Epithelial cell of esophagus (primary cell): Measurements from ENCODE around the gene P3R3URF.

Experiments used
- DNase-seq: peaks from one replicate; pipeline ENCODE4 v3.0.0; 2010; ENCODE audit warnings: low read depth
- H3K4me3 ChIP-seq: 2 replicates; pipeline ENCODE4 v1.5.1; 2011; ENCODE audit warnings: mild to moderate bottlenecking, low read length, control low read depth
- TF ChIP-seq, protein P1 (sequence below): IDR thresholded peaks from 2 replicates; pipeline ENCODE4 v1.5.1; 2011; ENCODE audit warnings: low read depth, mild to moderate bottlenecking, low read length, control low read depth, inconsistent platforms; ENCODE audit not compliant: insufficient read depth; ENCODE audit errors: missing control alignments

Gene P3R3URF

DNA sequence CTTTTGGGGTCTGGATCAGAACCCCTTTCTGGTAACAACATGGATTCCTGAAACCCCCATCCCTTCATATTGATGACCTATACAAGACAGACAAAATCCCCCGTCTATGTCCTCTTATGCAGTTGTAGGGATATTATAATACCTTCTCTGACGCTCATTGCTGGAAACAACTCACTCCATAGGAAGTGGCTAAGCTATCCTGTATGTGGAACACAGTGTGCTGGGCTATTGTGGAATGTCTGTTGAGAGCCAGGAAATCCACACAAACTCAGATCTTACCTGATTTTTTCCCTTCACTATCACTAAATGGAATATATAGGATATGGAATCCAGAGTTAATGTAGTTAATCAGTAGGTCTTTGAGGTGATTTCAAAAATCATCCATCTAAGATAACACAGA, 26.2 kb downstream of the P3R3URF start:
- DNase-seq = no peak
- no peak overlapping the region for H3K4me3 ChIP-seq
- TF ChIP-seq, protein P1, sequence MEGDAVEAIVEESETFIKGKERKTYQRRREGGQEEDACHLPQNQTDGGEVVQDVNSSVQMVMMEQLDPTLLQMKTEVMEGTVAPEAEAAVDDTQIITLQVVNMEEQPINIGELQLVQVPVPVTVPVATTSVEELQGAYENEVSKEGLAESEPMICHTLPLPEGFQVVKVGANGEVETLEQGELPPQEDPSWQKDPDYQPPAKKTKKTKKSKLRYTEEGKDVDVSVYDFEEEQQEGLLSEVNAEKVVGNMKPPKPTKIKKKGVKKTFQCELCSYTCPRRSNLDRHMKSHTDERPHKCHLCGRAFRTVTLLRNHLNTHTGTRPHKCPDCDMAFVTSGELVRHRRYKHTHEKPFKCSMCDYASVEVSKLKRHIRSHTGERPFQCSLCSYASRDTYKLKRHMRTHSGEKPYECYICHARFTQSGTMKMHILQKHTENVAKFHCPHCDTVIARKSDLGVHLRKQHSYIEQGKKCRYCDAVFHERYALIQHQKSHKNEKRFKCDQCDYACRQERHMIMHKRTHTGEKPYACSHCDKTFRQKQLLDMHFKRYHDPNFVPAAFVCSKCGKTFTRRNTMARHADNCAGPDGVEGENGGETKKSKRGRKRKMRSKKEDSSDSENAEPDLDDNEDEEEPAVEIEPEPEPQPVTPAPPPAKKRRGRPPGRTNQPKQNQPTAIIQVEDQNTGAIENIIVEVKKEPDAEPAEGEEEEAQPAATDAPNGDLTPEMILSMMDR = no peak

DNA sequence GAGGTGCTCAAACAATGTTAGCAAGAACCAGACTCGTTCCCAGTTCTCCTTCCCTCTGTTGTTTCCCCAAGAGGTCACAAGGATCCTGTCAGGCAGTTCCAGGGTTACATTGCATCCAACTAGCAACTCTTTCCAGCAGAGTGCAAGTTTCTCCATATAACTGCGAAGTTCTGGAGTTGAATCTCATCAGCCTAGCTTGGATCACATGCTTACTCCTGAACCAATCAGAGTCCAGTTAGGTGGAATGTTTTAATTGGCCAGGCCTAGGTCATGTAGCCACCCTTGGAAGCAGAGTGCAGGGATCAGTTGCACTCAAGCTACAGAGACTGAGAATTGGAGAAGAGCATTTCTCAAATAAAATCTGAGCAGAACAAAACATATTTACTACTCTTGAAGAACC, 28.0 kb downstream of the P3R3URF start:
- no peak for DNase-seq
- H3K4me3 ChIP-seq = no peak overlapping the region
- TF ChIP-seq, protein P1 = no peak

DNA sequence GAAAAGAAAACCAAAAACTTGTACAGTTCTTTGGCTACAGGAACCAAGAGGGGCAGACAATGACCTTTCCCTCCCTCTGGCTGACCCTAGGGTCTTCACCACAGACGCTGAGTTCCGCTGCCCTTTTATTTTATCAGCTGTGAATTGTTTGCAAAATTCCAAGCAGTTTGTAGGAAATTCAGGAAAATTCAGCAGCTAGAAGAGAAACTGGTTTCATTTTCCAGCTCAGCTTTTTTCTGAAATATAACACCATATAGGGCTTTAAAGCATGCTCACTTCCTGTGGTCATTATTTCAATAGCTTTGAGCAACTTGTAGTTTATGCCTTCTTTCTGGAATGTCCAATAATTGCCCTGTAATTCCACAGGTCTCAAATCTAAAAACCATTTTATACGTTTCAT, 38.4 kb downstream of the P3R3URF start:
- TF ChIP-seq, protein P1 = no peak
- no peak for DNase-seq
- no peak overlapping the region for H3K4me3 ChIP-seq

DNA sequence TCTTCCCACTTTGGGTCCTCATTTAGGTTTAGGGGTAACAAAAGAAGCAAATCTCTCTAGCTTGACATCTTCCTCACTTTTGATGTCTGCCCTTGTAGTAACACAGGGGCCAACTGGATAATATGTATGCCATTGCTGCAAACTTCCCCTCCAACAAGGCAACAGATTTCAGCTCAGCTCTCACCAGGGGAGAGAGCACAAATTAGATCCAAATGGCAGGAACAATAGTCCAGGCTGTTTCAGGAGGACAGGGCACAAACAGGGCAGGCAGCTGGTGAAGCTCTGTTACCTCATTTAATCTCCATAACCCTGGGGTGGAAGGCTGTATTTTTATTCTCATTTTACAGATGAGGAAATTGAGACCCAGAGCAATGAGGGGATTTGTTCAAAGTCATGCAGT, 39.6 kb downstream of the P3R3URF start:
- DNase-seq = no peak
- no peak overlapping the region for H3K4me3 ChIP-seq
- TF ChIP-seq, protein P1 = no peak

DNA sequence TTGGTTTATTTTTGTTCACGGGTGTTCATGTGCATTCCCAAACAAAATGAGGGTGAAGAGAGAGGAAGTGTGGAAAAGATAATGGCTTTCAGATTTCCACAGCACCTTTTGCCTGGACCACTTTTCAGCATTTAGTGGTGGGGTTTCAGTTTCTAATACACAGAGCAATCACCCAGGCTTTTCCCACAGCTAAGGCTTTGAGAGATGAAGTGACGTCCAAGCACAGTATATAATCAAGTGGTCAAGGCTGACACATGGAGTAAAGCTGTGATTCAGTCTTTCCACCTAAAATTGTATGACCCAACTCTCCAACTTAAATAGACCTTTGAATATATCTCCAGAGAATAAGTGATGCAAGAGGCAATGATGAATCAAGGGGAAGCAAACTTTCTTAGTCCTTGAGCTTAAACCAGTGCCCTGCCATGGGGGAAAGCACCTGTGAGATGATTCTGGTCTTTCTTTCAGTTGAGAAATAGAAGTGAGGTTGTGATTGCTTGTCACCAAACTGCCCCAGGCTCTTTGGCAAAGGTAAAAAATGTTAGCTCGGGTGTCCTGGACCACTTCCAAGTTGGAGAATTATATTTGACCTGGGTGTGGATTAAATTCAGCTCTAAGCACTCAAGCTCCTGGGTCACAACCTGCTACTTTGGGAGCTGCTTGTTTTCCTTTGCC, 41.5 kb downstream of the P3R3URF start:
- no peak overlapping the region for H3K4me3 ChIP-seq
- TF ChIP-seq, protein P1 = no peak
- peak; percentile 92 for DNase-seq

DNA sequence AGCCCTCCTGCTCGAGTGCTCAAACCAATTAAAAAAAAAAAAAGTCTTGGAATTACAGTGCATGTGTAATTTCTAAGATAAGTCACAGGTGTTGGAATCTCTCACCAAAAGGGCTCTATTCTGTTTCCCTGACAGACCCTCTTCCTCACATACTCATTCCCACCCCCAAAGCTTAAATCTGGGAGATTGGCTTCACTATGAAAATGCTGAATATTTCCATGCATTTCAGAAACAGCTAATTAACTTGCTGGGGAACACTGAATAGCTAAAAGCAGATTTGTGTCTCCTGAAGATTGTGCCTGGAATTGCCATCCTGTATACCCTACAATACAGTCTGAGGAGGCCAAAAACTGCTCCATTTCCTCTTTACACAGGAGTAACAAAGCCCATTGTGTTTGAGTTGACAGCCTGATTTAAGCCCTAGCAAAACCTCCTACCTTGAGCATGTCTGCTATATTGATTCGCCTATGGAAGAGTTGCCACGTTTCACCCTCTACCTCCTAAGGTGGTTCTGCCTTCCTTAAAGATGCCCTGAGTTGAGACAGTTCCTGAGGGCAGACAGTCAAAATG, 42.4 kb downstream of the P3R3URF start:
- TF ChIP-seq, protein P1 = no peak
- peak overlapping the region; percentile 78 for H3K4me3 ChIP-seq
- no peak for DNase-seq

DNA sequence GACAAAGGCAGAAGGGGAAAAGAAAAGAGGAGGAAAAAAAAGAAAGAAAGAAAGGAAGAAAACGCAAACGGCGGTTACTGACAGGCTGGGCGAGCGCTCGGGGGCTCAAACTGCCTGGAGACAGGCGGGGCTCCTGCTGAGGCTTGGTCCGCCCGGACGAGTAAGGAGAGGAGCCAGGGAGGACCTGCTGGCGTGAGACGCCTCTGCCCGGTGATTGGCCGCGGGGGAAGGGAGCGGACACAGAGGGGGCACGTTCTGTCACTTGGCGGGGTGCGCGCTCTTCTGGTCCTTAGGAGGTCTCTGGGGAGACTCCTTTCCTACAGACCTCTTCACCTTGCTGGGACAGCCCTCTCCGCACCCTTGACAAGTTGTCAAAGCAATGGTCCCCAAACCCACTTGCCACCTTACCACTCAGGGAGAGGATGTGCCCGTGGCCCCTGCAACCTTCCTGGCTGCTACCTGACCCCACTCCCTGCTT, 43.1 kb downstream of the P3R3URF start:
- no peak for DNase-seq
- H3K4me3 ChIP-seq = peak overlapping the region; percentile 78
- TF ChIP-seq, protein P1 = no peak
